Cardiac muscle cell (in vitro differentiated cells and primary cell): ENCODE measurements around the gene FBLL1. TPM values are rescaled to one million over a fixed set of nuclear protein-coding genes. Genes with fewer than 3 reads are reported as not detected.

ENCODE experiments used
- DNase-seq, 2 donors: peaks; one replicate each; pipeline versions ENCODE4 v3.0.0 to v3.0.0-alpha.2; 2010 to 2017; ENCODE audit warnings: low read depth in 1 of 2, low spot score in 1 of 2
- H3K27ac ChIP-seq: fragments of 200-600 bp; sonication (generic); 2 replicates; pipeline ENCODE4 v1.5.1; 2016
- H3K27me3 ChIP-seq: fragments of 200-600 bp; sonication (generic); 2 replicates; pipeline ENCODE4 v1.6.0; 2016; ENCODE audit warnings: control low read depth
- H3K36me3 ChIP-seq: fragments of 200-600 bp; sonication (generic); 2 replicates; pipeline ENCODE4 v1.5.1; 2016; ENCODE audit warnings: control low read depth
- H3K4me1 ChIP-seq: fragments of 200-600 bp; sonication (generic); 2 replicates; pipeline ENCODE4 v1.8.1; 2017; ENCODE audit warnings: low read depth, mild to moderate bottlenecking, mixed run types
- H3K4me3 ChIP-seq: fragments of 200-600 bp; sonication (generic); 2 replicates; pipeline ENCODE4 v1.5.1; 2016; ENCODE audit warnings: mild to moderate bottlenecking
- H3K9me3 ChIP-seq: fragments of 200-600 bp; sonication (generic); 2 replicates; pipeline ENCODE4 v1.5.1; 2017; ENCODE audit warnings: low read depth, mild to moderate bottlenecking, control low read depth
- CTCF ChIP-seq: IDR thresholded peaks from 2 replicates; pipeline ENCODE4 v1.5.1; 2012; ENCODE audit warnings: low read depth, mild to moderate bottlenecking, low read length
- polyA plus RNA-seq: library from polyadenylated mRNA; unstranded; fragments of >200 nt; fragmentation: Nextera tagmentation; extraction: Ambion mirVana; gene quantifications from 2 replicates; pipeline ENCODE4 v1.2.1, GENCODE V29; 2016
- total RNA-seq: library from RNA; depleted of rRNA; stranded (reverse); fragments of >200 nt; gene quantifications from 2 replicates; pipeline ENCODE4 v1.2.3, GENCODE V29; 2016

FBLL1 gene
- total and polyA plus RNA-seq, 2 experiments from 2014 or later, result 0.63 TPM; not detected in 1

GRCh38 chr5:168489059-168489458, 40.0 kb upstream of the FBLL1 start:
- peaks cover 34% of the 10 kb centered on the region for H3K36me3 ChIP-seq

GRCh38 chr5:168494057-168494555, 35.0 kb upstream of the FBLL1 start:
- TF ChIP-seq CTCF, result no peak
- H3K4me1 ChIP-seq, result peaks cover 13% of the 10 kb centered on the region
- H3K9me3 ChIP-seq, result no peaks in the 10 kb centered on the region
- H3K4me3 ChIP-seq, result no peak overlapping the region
- H3K36me3 ChIP-seq, result peaks cover 63% of the 10 kb centered on the region
- H3K27ac ChIP-seq, result peak overlapping the region; percentile 19
- peak in 1 of 2 donors; percentile 82 for DNase-seq
- no peaks in the 10 kb centered on the region for H3K27me3 ChIP-seq

More at GRCh38 chr5:168489059-168489458, 40.0 kb upstream of the FBLL1 start:
- no peaks in the 10 kb centered on the region for H3K27me3 ChIP-seq
- peaks cover 13% of the 10 kb centered on the region for H3K4me1 ChIP-seq
- no peak overlapping the region for H3K4me3 ChIP-seq
- no peak overlapping the region for H3K27ac ChIP-seq
- H3K9me3 ChIP-seq, result no peaks in the 10 kb centered on the region
- DNase-seq, result no peak
- TF ChIP-seq CTCF, result no peak

- no peaks in the 10 kb centered on the region for H3K4me1 ChIP-seq
- H3K36me3 ChIP-seq, result peaks cover 72% of the 10 kb centered on the region
- TF ChIP-seq CTCF, result no peak
- H3K9me3 ChIP-seq, result no peaks in the 10 kb centered on the region
- no peak for DNase-seq
- no peak overlapping the region for H3K27ac ChIP-seq
- no peak overlapping the region for H3K4me3 ChIP-seq
- H3K27me3 ChIP-seq, result no peaks in the 10 kb centered on the region
Observed at GRCh38 chr5:168502563-168503237, 26.4 kb upstream of the FBLL1 start.

GRCh38 chr5:168513861-168514428, 15.2 kb upstream of the FBLL1 start:
- DNase-seq, result no peak
- Histone ChIP-seq H3K4me3 (no peak overlapping the region), H3K27me3 (no peaks in the 10 kb centered on the region), H3K9me3 (no peaks in the 10 kb centered on the region), H3K36me3 (peaks cover 64% of the 10 kb centered on the region), H3K27ac (no peak overlapping the region), H3K4me1 (no peaks in the 10 kb centered on the region)
- TF ChIP-seq CTCF, result no peak

- Histone ChIP-seq H3K9me3 (no peaks in the 10 kb centered on the region), H3K27ac (no peak overlapping the region), H3K4me1 (no peaks in the 10 kb centered on the region), H3K4me3 (no peak overlapping the region), H3K36me3 (no peaks in the 10 kb centered on the region), H3K27me3 (peaks cover 37% of the 10 kb centered on the region)
- TF ChIP-seq CTCF, result no peak
- no peak for DNase-seq
Observed at GRCh38 chr5:168525856-168526255, 3.2 kb upstream of the FBLL1 start.
